K562 (cell line): ENCODE measurements around the gene MAML3. TPM values are rescaled to one million over a fixed set of nuclear protein-coding genes. Genes with fewer than 3 reads are reported as not detected.

Source experiments
- BMI1 ChIP-seq: fragments of 150-350 bp; IDR thresholded peaks from 2 replicates; pipeline ENCODE4 v1.6.1; 2014; ENCODE audit warnings: low read length
- CHD4 ChIP-seq: fragments of 200-600 bp; sonication (generic); IDR thresholded peaks from 3 replicates; pipeline ENCODE4 v1.6.1; 2012; ENCODE audit warnings: low read depth, mild to moderate bottlenecking, mixed read lengths, low read length, inconsistent platforms; ENCODE audit not compliant: insufficient read depth, insufficient replicate concordance, poor library complexity, severe bottlenecking
- CXXC5 ChIP-seq: fragments of 250-450 bp; sonication (Bioruptor Pico); IDR thresholded peaks from 2 replicates; pipeline ENCODE4 v1.8.0; 2022; ENCODE audit warnings: inconsistent platforms, mild to moderate bottlenecking, moderate library complexity
- FOXJ2 ChIP-seq: fragments of 200-800 bp; sonication (Bioruptor generic); IDR thresholded peaks from 2 replicates; pipeline ENCODE4 v1.6.1; 2016; ENCODE audit warnings: missing genetic modification characterization, missing compliant biosample characterization
- HCFC1 ChIP-seq: IDR thresholded peaks from 2 replicates; pipeline ENCODE4 v1.6.1; 2012; ENCODE audit warnings: low read depth, low read length, improper control_type of control experiment
- HMG20A ChIP-seq: fragments of 450-650 bp; formaldehyde crosslinking; conservative IDR thresholded peaks from 2 replicates; pipeline ENCODE4 v1.4.0; 2020; ENCODE audit warnings: mild to moderate bottlenecking, mixed read lengths
- ILF3 ChIP-seq: fragments of 450-650 bp; IDR thresholded peaks from 2 replicates; pipeline ENCODE4 v1.6.1; 2018; ENCODE audit warnings: antibody characterized with exemption, mild to moderate bottlenecking, moderate library complexity, borderline replicate concordance
- KLF13 ChIP-seq: fragments of 450-650 bp; IDR thresholded peaks from 2 replicates; pipeline ENCODE4 v1.6.1; 2016; ENCODE audit warnings: missing genetic modification characterization, low read depth, mild to moderate bottlenecking, missing compliant biosample characterization, moderate library complexity, borderline replicate concordance
- L3MBTL2 ChIP-seq: fragments of 450-650 bp; IDR thresholded peaks from 2 replicates; pipeline ENCODE4 v1.6.1; 2016; ENCODE audit warnings: mild to moderate bottlenecking, moderate library complexity
- NFIC ChIP-seq: fragments of 450-650 bp; IDR thresholded peaks from 2 replicates; pipeline ENCODE4 v1.6.1; 2017; ENCODE audit warnings: mild to moderate bottlenecking, inconsistent platforms
- NFYB ChIP-seq: IDR thresholded peaks from 2 replicates; pipeline ENCODE4 v1.6.1; 2011; ENCODE audit warnings: mild to moderate bottlenecking, moderate library complexity; ENCODE audit not compliant: insufficient read length; ENCODE audit errors: extremely low read depth
- PHTF2 ChIP-seq: fragments of 250-450 bp; sonication (Bioruptor Pico); IDR thresholded peaks from 2 replicates; pipeline ENCODE4 v1.5.0; 2021; ENCODE audit warnings: mild to moderate bottlenecking
- POLR2AphosphoS5 ChIP-seq: IDR thresholded peaks from 2 replicates; pipeline ENCODE4 v1.6.1; 2011; ENCODE audit warnings: mild to moderate bottlenecking, low read depth, low read length, moderate library complexity; ENCODE audit not compliant: control insufficient read depth, insufficient read depth
- PTRF ChIP-seq: fragments of 450-650 bp; IDR thresholded peaks from 2 replicates; pipeline ENCODE4 v1.6.1; 2016; ENCODE audit warnings: mild to moderate bottlenecking, missing genetic modification characterization, missing compliant biosample characterization
- SPI1 ChIP-seq: IDR thresholded peaks from 2 replicates; pipeline ENCODE4 v1.6.1; 2011; ENCODE audit warnings: low read depth, low read length, control low read depth, borderline replicate concordance
- SREBF1 ChIP-seq: fragments of 150-350 bp; IDR thresholded peaks from 2 replicates; pipeline ENCODE4 v1.6.1; 2014; ENCODE audit warnings: antibody characterized with exemption, low read depth, low read length, borderline replicate concordance
- TRIM28 ChIP-seq: fragments of 450-650 bp; IDR thresholded peaks from 2 replicates; pipeline ENCODE4 v1.6.1; 2017
- USF2 ChIP-seq: sonication (generic); formaldehyde crosslinking; IDR thresholded peaks from 2 replicates; pipeline ENCODE4 v1.5.0; 2020; ENCODE audit warnings: missing genetic modification reagents
- ZBTB26 ChIP-seq: fragments of 450-650 bp; formaldehyde crosslinking; IDR thresholded peaks from 2 replicates; pipeline ENCODE4 v1.4.0; 2022; ENCODE audit warnings: missing genetic modification characterization
- ZBTB43 ChIP-seq: sonication (generic); formaldehyde crosslinking; IDR thresholded peaks from 2 replicates; pipeline ENCODE4 v1.8.0; 2023; ENCODE audit warnings: mild to moderate bottlenecking, missing genetic modification reagents
- ZNF140 ChIP-seq: fragments of 250-450 bp; sonication (Bioruptor Pico); IDR thresholded peaks from 2 replicates; pipeline ENCODE4 v1.8.0; 2021; ENCODE audit warnings: moderate library complexity, mild to moderate bottlenecking, inconsistent platforms
- ZNF175 ChIP-seq: fragments of 200-800 bp; sonication (Bioruptor generic); IDR thresholded peaks from 2 replicates; pipeline ENCODE4 v1.6.1; 2016; ENCODE audit warnings: low read depth, mild to moderate bottlenecking, missing genetic modification characterization, missing compliant biosample characterization
- ZNF184 ChIP-seq: sonication (generic); formaldehyde crosslinking; IDR thresholded peaks from 2 replicates; pipeline ENCODE4 v1.5.0; 2020; ENCODE audit warnings: missing genetic modification reagents
- ZNF24 ChIP-seq: fragments of 450-650 bp; IDR thresholded peaks from 2 replicates; pipeline ENCODE4 v1.6.1; 2016
- ZNF408 ChIP-seq: fragments of 250-450 bp; sonication (Bioruptor Pico); IDR thresholded peaks from 2 replicates; pipeline ENCODE4 v1.4.0; 2020; ENCODE audit warnings: low read depth, mild to moderate bottlenecking, moderate library complexity
- ZNF551 ChIP-seq: fragments of 250-450 bp; sonication (Bioruptor Pico); IDR thresholded peaks from 2 replicates; pipeline ENCODE4 v1.5.0; 2021; ENCODE audit warnings: mild to moderate bottlenecking, moderate library complexity
- ZNF766 ChIP-seq: fragments of 200-800 bp; sonication (Bioruptor generic); conservative IDR thresholded peaks from 2 replicates; pipeline ENCODE4 v1.6.1; 2016; ENCODE audit warnings: missing genetic modification characterization, missing compliant biosample characterization
- ZNF79 ChIP-seq: fragments of 250-450 bp; sonication (Bioruptor Pico); IDR thresholded peaks from 2 replicates; pipeline ENCODE4 v1.4.0; 2020; ENCODE audit warnings: low read depth, mild to moderate bottlenecking, moderate library complexity
- polyA plus RNA-seq, 8 experiments: library from polyadenylated mRNA; depleted of rRNA in 4 of 8; stranded (reverse) in 5 of 8; unstranded in 3 of 8; fragments of >200 nt; fragmentation: Nextera tagmentation in 2 of 8; fragmentation: Illumina TruSeq in 1 of 8; extraction: Ambion mirVana in 2 of 8; extraction: Trizol in 1 of 8; gene quantifications; 2 replicates each; pipeline versions ENCODE4 v1.2.1 to v1.2.3, GENCODE V29; 2011 to 2014; ENCODE audit warnings: inconsistent platforms in 1 of 8, missing spikeins in 1 of 8
- total RNA-seq, 7 experiments: library from RNA; depleted of rRNA in 6 of 7; stranded (reverse); fragments of >200 nt in 6 of 7; fragmentation: Illumina TruSeq in 2 of 7; extraction: Trizol in 2 of 7; gene quantifications; 2 replicates each; pipeline versions ENCODE4 v1.2.1 to v1.2.3, GENCODE V29; 2011 to 2021; ENCODE audit warnings: low replicate concordance in 1 of 7

MAML3 gene
- total and polyA plus RNA-seq, 9 of the 15 experiments (the other 6 are each of a cell fraction or from before 2014, with no cell fraction given), result 0.01 to 0.55 (median 0.25) TPM

DNA sequence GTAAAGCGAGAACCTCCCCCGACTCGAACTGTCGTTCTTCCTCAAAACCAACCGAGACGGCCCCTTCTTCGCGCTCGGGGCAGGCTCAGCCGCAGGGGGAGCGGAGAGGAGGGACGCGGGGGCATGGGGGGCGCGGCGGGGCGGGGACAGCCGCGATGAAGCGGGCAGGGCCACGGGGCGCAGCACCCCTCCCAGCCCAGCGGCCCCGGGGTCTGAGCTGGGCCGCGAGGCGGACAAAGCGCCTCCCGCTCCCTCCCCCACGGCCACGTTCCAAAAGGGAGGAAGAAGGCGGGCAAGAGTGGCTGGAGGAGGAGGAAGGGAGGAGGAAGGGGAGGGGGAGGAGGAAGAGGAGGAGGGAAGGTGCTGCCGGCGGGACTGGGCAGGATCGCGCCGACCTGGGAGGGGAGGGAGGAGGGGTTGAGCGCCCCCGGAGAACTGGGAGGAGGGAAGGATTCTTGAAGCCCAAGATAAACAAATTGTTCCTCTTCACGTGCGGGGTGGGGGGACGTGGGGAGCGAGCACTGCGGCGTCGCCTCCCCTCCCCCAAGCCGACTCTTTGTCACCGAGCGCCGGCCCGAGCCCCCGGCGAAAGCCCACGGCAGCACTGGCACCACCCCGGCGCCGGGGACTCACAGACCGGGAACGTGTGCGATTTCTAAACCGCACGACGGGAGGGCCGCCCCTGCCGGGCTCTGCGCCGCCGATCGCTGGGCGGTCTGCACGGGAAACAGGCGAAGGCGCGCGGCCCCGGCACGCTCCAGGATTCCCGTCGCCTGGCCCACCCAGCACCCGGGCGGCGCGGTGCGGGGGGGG, 2.9 kb downstream of the MAML3 start (continued):
- TF ChIP-seq PTRF (tag) (no peak), ZNF766 (CRISPR knock-in tag) (no peak), KLF13 (tag) (no peak), PHTF2 (no peak), NFIC (no peak), SREBF1 (no peak), ZNF408 (CRISPR knock-in tag) (no peak), ZNF184 (no peak), BMI1 (no peak), USF2 (CRISPR knock-in tag) (no peak), ZBTB43 (CRISPR knock-in tag) (no peak), L3MBTL2 (peak; percentile 79), ZNF24 (no peak), SPI1 (peak; percentile 27; the same call in 1 of the 2 replicates), HMG20A (CRISPR knock-in tag) (no peak), ZNF175 (CRISPR knock-in tag) (no peak), FOXJ2 (tag) (no peak), ZNF140 (CRISPR knock-in tag) (no peak), CHD4 (no peak), ZNF551 (CRISPR knock-in tag) (no peak), HCFC1 (no peak), POLR2AphosphoS5 (no peak), ZNF79 (no peak), NFYB (no peak), TRIM28 (no peak), ZBTB26 (CRISPR knock-in tag) (0 out of 2 replicates have a peak, but pooled peaks have one; percentile 41), ILF3 (no peak), CXXC5 (CRISPR knock-in tag) (peak; percentile 67)
